ENCODE measurements around the gene LCE1B.

DNA sequence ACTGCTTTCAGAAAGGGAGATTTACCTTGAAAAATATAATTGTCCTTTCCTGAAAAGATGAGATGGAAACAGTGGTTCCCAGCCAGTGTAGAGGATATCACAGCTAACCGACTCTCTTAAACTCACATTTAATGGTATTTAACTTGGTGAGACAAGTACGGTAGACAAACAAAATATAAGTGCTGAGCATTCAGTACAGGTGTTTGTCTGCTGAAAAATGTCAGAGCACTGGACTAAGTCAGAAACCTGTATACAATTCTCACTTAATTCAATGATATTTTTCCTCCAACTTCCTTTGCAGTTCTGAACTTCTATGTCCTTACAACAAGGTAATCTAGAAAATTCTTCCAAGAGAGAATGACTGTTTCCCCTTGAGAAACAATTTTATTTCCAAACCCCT, at the start of gene LCE1B:
- TF ChIP-seq, protein P1, sequence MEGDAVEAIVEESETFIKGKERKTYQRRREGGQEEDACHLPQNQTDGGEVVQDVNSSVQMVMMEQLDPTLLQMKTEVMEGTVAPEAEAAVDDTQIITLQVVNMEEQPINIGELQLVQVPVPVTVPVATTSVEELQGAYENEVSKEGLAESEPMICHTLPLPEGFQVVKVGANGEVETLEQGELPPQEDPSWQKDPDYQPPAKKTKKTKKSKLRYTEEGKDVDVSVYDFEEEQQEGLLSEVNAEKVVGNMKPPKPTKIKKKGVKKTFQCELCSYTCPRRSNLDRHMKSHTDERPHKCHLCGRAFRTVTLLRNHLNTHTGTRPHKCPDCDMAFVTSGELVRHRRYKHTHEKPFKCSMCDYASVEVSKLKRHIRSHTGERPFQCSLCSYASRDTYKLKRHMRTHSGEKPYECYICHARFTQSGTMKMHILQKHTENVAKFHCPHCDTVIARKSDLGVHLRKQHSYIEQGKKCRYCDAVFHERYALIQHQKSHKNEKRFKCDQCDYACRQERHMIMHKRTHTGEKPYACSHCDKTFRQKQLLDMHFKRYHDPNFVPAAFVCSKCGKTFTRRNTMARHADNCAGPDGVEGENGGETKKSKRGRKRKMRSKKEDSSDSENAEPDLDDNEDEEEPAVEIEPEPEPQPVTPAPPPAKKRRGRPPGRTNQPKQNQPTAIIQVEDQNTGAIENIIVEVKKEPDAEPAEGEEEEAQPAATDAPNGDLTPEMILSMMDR (IDR thresholded peaks at IDR 0.05): no peak
- no peak for TF ChIP-seq EP300 (IDR thresholded peaks at IDR 0.05)

All from upper lobe of left lung (tissue), 4 donors.